ENCODE data around the gene VENTX. TPM values are rescaled to one million over a fixed set of nuclear protein-coding genes. Genes with fewer than 3 reads are reported as not detected.

VENTX gene
- total RNA-seq, 1 experiment from 2014 or later = not detected

- no TSS peak for BruUV-seq (replicated peaks)
- Histone ChIP-seq H3K27ac (ENCODE audit: low read depth, low read length) (no peak overlapping the region), H3K9me2 (ENCODE audit: insufficient read depth) (no peaks in the 10 kb centered on the region), H3K4me2 (ENCODE audit: low read length) (no peak overlapping the region), H3K36me3 (ENCODE audit: control insufficient read depth in 1 of 2, insufficient read depth in 2 of 2, low read length in 2 of 2) (no peaks in the 10 kb centered on the region), H3K4me1 (ENCODE audit: control insufficient read depth in 1 of 2, insufficient read depth in 2 of 2, low read length in 2 of 2) (no peaks in the 10 kb centered on the region), H3K79me2 (ENCODE audit: insufficient read depth, low read length) (no peaks in the 10 kb centered on the region), H2AFZ (ENCODE audit: low read depth, low read length, poor library complexity, severe bottlenecking) (no peak overlapping the region), H3K9ac (ENCODE audit: low read length) (no peak overlapping the region), H3K4me3 (replicated peaks in 1 of 2; ENCODE audit: low read depth in 1 of 2, low read length in 2 of 2) (no peak overlapping the region), H4K20me1 (ENCODE audit: insufficient read depth) (no peaks in the 10 kb centered on the region), H3K27me3 (ENCODE audit: insufficient read depth, low read length) (no peaks in the 10 kb centered on the region), H3K9me3 (ENCODE audit: control insufficient read depth in 1 of 2, insufficient read depth in 1 of 2, low read depth in 1 of 2, low read length in 2 of 2) (no peaks in the 10 kb centered on the region)
- no peak for ATAC-seq
- DNase-seq (ENCODE audit: low read depth, low spot score) = no peak
- CTCF ChIA-PET = no interaction called here
- TF ChIP-seq ZBTB33 (IDR thresholded peaks at IDR 0.05; ENCODE audit: extremely low read depth, insufficient replicate concordance, low read length) (no peak), SP1 (IDR thresholded peaks at IDR 0.05; ENCODE audit: low read depth) (no peak), MAX (IDR thresholded peaks at IDR 0.05) (no peak), EZH2phosphoT487 (IDR thresholded peaks at IDR 0.05; ENCODE audit: borderline replicate concordance) (no peak), POLR2A (IDR thresholded peaks at IDR 0.05; ENCODE audit: borderline replicate concordance, extremely low read depth, insufficient read depth, insufficient read length) (no peak), CTCF (IDR thresholded peaks at IDR 0.05 in 2 of 3, conservative IDR thresholded peaks at IDR 0.05 in 1 of 3; ENCODE audit: borderline replicate concordance in 1 of 3, insufficient read depth in 1 of 3, low read depth in 2 of 3, low read length in 2 of 3) (no peak), CEBPB (IDR thresholded peaks at IDR 0.05; ENCODE audit: low read depth) (no peak), RAD21 (IDR thresholded peaks at IDR 0.05; ENCODE audit: low read depth) (no peak)
- RAD21 ChIA-PET (ENCODE audit: low non-redundant PET in 1 of 2, low total read pairs in 2 of 2, uncharacterized antibody in 2 of 2, unreplicated experiment in 2 of 2) = no interaction called here
- intact Hi-C loops (cut with micrococcal nuclease) = no loop called here
- POLR2A ChIA-PET = no interaction called here
Measured at GRCh38 chr10:133282846-133283390, 45.3 kb downstream of the VENTX start.

Data from HCT116 (cell line).